Inflammatory macrophage treated with lipopolysaccharide for 1 hour (primary cell): ENCODE measurements around the gene ASMTL.

Source experiments
- DNase-seq, 2 donors: peaks; one replicate each; pipeline ENCODE4 v3.0.0-alpha.2; 2020 to 2022

The ASMTL gene

DNA sequence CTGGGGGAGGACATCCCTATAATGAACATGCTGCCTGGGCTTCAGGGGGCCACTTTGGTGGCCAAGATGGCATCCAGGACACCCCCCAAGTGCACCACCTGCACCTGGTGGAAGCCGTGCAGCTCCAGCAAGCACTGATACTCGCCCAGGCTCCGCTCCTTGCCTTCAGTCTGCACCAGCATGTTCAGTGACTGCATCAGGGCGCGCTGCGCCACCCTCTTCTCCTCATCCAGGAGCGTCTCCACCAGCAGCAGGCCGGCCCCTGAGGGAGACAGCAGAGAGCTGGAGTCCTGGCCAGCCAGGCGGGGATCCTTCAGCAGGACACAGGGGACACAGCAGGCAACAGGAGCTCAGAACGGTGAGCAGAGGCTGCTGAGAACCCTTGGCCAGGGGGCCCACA is 49.5 kb downstream of the ASMTL start:
- no peak for DNase-seq

DNA sequence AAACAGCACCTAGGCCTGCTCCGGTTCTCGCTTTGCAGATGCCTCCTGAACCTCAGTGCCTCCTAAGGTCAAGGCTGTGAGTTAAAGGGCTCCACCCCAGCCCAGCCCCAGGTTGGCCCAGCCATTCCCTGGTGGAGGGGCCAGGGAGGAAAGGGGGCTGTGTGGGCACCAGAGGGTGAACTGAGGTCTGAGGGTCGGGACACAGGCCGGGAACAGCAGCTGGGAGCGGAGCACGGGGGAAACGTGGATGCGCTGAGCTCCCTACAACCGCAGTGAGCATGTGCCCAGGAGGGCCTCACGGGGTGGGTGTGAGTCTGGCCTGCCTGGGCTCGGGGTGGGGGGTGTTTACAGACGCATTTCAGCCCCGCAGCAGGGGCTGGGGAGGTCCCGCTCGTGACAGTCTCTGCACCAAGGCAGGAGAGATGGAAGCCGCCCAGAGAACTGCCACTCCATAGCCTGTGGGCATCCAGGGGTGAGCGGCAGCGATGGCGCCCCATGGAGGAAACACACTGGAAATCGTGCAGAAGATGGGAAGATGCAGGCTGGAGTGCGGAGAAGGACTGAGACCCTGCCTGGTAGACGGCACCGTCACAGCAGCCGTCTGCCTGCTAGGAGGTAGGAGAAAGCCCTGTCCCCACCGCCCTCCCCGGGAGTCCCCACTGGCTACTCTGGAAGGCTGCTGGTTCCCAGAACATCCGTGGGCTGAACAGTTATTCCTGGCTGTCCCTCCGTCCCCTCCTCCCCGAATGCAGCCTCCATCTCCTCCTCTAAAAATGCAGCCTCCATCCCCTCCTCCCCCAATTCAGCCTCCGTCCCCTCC is 50.9 kb downstream of the ASMTL start:
- no peak for DNase-seq

DNA sequence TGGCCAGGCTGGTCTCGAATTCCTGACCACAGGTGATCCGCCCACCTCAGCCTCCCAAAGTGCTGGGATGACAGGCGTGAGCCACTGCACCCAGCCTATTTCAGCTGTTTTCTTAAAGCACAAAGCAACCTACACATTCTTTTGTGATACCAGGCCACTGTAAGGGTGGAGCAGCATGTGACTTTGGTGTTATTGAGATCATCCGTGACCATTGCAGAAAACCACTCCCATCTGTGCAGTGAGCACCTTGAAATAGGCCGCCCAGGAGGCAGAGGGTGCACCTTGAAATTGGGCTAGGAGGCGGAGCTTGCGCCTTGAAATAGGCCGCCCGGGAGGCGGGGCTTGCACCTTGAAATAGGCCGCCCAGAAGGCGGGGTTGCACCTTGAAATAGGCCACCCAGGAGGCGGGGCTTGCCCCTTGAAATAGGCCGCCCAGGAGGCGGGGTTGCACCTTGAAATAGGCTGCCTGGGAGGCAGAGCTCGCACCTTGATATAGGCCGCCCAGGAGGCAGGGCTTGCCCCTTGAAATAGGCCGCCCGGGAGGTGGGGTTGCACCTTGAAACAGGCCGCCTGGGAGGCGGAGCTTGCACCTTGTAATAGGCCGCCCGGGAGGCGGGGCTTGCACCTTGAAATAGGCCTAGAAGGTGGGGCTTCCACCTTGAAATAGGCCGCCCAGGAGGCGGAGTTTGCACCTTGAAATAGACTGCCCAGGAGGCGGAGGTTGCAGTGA is 51.8 kb downstream of the ASMTL start:
- DNase-seq, result no peak

DNA sequence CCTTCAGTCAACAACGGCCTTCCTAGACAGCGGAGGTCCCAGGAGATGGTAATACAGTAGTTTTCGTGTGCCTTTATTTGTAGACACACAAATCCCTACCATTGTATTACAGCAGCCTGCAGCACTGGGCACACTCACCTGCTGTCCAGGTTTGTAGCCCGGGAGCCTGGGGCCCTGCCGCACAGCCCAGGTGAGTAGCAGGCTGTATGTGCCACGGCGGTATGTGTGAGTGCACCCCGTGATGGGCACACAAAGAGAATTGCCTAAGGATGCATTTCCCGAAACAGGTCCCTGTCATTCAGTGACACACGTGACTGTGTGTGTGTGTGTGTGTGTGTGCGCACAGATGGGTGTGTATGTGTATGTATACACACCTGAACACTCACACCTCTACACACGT is 52.7 kb downstream of the ASMTL start:
- no peak for DNase-seq

DNA sequence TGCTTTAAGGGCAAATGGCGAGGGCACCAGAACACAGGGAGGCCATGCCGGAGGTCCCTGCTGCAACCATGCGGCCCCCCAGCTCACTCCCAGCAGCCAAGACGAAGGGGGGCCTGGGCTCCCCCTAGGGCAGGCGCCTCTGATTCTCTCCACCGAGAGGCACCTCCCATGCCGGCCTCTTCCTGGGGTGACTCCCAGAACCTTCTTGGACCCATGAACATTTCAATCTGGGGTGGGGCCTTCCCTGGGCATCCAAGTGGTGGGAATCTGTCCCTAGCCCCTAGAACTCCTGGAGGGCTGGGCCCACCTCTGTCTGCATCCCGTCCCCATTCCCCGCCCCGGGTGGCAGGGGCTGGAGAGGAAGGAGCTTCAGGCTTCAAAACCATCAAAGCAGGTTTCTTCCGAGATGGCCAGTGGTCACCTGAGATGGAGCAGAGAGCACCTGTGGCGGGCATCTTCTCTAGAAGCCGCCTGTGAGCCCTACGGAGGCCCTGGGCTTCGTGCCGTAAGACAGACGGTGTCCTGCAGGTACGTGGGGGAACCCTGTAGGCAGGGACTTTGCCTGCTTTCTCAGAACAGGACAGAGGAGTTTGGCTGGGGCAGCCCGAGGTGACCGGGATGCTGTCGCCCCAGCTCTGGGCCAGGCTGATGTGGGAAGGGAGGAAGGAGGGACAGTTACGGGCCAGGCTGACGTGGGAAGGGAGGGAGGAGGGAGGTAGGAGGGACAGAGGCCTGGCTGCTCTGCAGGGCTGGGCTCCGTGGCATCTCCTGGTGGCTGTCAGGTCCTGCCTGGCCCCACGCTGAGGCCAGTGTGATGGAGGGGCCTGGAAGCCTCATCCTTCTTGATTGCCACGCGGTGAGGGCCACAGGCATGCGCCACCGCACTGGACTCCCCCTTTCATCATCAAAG is 54.0 kb downstream of the ASMTL start:
- DNase-seq, result no peak

DNA sequence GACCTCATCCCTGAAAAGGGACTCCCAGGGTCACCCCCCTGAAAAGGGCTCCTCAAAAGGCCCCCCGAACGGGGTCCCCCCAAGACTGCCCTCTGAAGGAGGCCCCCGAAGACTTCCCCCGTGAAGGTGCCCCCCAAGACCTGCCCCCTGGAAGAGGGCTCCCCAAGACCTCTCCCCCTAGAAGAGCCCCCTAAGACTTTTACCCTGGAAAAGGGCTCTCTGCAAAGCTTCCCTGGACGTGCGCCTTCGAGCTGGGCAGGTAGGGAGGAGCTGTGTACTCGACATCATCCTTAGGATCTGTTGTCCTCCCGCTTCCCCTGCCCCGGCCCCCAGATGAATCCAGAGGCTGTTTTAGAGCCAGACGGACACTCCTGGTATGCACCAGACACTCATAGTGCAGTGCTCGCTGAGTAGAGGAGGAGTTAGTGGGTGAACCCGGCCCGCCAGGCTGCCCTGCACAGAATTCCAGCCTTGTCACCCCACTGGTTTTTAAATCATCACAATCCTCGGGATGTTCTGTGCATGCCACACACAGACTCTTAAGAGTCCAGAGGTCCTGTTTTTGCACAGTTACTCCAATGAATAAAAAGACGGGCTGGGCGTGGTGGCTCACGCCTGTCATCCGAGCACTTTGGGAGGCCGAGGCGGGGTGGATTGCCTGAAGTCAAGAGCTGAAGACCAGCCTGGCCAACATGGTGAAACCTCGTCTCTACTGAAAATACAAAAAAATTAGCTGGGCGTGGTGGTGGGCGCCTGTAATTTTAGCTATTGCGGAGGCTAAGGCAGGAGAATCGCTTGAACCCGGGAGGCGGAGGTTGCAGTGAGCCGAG is 55.1 kb downstream of the ASMTL start:
- no peak for DNase-seq

DNA sequence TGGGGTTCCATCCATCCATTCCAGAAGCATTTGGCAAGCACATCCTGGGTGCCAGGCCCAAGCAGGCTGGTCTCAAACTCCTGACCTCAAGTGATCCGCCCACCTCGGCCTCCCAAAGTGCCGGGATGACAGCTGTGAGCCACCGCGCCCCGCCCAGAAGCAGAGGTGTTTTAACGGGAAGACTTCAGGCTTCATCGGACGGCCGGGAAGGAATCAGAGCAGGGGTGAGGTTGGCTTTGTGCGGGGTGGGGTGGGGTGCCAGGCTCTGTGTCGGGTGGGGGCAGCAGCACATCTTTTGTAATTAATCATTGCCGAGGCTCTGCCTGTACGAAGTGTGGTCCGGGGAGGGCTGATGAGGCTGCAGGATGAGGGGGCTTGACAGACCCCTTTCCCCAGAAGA is 55.7 kb downstream of the ASMTL start:
- DNase-seq, result no peak

DNA sequence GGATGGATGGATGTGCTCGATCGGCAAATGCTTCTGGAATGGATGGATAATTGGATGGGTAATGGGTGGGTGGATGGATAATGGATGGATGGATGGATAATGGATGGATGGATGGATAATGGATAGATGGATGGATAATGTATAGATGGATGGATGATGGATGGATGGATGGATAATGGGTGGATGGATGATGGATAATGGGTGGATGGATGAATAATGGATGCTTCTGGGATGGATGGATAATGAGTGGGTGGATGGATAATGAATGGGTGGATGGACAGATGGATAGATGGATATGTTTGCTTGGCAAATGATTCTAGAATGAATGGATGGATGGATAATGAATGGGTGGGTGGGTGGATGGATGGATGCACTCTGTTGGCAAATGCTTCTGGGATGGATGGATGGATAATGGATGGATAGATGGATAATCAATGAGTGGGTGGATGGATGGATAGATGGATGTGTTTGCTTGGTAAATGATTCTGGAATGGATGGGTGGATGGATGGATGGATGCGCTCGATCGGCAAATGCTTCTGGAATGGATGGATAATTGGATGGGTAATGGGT is 57.0 kb downstream of the ASMTL start:
- no peak for DNase-seq

DNA sequence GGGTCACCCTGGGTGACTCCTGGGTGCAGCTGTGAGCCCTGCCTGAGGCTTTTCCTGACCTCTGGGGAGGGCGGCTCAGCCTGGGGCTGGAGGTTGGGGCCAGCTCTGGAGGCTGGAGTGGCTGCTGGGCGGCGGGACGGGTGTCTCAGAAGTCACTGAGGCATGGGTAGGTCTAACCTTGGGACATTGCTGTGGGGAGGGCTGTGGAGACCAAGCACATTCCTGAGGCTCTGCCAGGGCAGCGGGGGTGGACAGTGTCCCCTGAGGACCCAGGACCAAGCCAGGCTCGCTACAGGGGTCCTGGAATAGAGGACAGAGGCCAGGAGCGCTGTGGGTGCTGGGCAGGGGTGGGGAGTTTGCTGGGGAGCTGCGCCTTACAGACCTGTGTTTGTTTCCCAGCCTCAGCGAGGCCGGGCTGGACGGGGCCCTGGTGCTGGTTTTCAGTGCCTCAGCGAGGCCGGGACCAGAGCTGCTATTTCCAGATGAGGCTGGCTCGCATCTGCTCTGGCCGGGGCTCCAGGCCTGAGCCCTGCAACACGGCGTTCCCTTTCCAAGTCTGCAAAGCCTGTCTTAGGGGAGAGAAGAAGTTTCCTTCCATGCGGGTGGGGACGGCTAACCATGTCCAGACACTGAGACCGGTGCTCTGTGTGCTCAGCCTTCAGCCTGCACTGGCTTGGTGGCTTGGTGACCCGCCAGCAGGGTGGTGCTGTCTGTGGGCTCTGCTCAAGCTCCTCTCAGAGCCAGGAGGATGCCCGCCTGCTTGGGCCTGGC is 57.8 kb downstream of the ASMTL start:
- no peak for DNase-seq

DNA sequence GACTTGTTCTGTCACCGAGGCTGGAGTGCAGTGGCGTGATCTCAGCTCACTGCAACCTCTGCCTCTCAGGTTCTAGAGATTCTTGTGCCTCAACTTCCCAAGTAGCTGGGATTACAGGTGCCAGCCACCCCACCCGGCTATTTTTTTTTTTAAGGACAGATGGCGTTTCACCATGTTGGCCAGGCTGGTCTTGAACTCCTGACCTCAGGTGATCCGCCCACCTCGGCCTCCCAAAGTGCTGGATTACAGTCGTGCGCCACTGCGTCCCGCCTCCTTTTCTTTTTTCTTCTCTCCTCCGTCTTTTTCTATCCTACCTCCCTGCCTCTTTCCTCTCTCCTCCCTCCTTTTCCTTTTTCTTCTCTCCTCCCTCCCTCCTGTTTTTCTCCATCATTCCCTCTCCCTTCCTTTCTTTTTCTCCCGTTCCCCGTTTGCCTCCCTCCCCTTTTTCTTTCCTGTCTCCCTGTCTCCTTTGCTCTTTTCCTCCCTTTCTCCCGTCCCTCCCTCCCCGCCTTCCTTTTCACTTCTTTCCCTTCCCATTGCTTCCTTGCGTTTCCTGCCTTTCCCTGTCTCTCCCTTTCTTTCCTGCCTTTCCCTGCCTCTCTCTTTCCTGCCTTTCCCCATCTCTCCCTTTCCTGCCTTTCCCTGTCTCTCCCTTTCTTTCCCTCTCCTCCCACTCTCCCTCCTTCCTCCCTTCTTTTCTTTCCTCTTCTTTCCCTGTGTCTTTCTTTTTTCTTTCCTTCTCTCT is 58.7 kb downstream of the ASMTL start:
- DNase-seq, result no peak

DNA sequence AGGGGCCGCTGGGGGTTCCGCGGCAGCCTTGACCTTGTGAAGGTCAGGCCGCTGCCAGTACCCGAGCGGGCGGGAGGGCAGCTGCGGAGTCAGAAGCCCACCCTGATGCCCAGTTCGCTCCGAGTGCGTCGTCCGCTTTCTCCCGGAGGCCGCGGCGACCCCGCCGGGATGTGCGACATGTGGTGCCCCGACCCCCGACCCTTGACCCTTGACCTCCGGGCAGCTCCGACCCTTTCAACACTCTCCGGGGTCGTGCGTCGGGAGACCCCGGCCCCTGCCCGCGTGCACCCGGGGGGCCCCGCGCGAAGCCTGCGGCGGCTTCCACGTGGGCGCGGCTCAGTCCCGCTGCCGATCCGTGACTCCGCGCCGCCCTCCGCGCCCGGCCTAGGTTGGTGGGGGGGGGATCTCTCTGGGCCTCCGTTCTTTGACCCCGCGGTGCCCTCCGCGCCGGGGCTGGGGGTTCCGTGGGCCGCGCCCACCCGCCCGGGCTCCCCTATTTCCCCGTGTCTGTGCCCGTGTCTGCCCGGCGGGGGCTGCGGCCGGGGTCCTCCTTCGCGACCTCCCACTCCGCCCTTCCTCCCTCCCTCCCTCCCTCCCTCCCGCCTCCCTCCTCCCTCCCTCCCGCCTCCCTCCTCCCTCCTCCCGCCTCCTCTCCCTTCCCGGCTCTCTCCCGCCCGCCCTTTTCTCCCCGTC is 60.2 kb downstream of the ASMTL start:
- peak; percentile 41 to 51 for DNase-seq

DNA sequence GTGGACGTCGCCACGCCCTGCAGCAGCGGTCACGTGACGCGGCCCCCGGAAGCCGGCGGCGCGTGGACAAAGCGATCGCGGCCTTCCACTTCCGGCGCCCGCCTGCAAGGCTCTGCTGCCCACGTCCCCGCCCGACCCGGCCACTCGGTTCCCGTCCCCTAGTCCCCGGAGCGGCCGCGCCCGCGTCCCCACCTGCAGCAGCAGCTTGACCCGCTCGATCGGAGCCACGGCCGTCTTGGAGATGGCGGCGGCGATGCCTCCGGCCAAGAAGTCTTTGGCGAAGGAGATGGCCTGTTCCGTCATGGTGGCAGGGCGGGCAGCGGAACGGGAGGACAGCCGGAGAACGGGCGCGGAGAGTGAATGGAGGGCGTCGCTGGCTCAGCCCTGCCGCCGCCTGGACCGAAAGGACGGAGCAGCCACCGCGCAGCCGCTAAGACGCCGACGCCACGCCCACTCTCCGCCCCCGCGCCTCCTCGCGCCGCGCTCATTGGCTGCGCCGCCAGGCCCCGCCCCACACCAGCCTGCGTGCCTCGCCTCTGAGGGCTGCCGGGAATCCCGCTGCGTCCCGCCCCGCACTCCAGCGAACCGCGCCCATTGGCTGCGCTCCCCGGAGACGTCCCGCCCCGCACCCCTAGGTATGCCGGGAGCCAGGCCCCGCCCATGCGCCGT is 60.9 kb downstream of the ASMTL start, which contains the start of gene SLC25A6:
Gene SLC25A6 (minus strand): TSS at position 407 of the 669 bp plus-strand sequence. CDS start 104 bp downstream, at position 303.
- DNase-seq, result peak; percentile 98 to 99

DNA sequence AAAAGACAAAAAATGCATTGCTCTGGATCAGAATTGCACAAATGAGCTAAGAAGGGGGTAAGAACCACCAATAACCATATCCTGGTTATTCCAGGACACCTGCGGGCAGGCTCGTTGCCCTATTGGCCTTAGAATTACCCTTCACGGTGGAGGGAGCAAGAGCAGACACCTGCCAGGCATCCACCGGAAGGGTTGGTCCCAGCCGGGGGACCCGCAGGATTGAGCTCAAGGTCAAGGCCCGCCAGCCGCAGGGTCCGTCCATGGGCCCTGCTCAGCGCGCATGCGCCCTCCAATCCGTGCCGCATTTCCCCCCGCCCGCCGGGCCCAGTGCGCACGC is 61.4 kb downstream of the ASMTL start:
- DNase-seq, result peak in 1 of 2 donors; percentile 96

DNA sequence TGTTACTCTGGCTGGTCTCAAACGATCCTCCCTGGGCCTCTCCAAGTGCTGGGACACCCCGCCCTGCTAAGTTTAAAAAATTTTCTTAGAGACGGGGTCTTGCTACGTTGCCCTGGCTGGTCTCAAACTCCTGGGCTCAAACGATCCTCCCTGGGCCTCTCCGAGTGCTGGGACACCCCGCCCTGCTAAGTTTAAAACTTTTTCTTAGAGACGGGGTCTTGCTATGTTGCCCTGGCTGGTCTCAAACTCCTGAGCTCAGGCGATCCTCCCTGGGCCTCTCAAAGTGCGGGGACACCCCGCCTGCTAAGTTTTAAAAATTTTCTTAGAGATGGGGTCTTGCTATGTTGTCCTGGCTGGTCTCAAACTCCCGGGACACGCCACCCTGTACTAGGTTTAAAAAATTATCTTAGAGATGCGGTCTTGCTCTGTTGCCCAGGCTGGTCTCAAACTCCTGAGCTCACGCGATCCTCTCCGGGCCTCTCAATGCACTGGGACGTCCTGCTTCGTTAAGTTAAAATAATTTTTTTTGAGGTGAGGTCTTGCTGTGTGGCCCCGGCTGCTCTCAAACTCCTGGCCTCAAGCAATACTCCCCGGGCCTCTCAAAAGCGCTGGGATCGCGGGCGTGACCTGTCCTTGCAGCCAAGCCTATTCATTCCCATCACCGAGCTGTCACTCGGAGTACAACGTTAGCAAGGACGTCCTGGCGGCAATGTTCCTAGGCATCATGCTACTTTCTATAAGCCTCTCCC is 61.9 kb downstream of the ASMTL start:
- DNase-seq, result no peak

DNA sequence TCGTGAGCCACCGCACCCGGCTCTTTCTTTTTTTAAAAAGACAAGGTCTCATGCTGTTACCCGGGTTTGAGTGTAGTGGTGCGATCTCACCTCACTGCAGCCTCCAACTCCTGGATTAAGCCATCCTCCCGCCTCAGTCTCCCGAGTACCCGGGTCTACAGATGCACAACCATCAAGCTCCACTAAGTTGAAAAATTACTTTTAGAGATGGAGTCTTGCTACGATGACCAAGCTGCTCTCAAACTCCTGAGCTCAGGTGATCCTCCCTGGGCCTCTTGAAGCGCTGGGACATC is 62.8 kb downstream of the ASMTL start:
- no peak for DNase-seq

DNA sequence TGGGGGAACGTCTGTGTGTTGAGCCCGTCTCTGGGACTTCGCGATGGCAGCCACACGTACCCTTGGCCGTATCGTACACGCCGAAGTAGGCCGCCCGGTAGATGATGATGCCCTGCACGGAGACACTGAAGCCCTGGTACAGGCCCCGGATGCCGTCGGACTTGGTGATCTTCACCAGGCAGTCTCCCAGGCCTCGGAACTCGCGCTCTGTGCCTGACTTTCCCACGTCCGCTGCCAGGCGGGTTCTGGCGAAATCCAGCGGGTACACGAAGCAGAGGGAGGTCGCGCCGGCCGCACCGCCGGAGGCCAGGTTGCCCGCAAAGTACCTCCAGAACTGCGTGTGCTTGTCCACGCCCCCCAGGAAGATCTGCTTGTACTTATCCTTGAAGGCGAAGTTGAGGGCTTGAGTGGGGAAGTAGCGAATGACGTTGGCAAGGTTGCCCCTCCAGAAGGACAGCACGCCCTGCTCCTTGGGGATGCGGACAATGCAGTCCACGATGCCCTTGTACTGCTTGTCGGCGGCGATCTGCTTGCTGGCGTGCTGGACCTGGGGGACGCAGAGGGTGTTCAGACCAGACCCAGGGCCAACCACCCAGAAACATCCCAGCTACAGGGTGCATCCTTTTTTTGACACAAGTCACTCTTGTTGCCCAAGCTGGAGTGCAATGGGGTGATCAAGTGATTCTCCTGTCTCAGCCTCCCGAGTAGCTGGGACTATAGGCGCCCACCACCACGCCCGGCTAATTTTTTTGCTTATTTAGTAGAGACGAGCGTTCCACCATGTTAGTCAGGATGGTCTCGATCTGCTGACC is 63.3 kb downstream of the ASMTL start:
- no peak for DNase-seq

DNA sequence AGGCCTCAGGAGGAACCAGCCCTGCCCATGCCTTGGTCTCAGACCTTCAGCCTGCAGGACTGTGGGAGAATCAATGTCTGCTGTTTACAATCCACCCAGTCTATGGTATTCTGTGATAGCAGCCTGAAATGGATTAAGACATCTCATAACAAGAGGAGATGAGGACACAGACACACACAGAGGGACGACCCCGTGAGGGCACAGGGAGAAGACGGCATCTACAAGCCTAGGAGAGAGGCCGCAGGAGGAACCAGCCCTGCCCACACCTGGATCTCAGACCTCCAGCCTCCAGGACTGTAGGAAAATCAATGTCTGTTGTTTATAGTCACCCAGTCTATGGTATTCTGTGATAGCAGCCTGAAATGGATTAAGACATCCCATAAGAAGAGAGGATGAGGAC is 64.1 kb downstream of the ASMTL start:
- DNase-seq, result no peak
